Measurements from ENCODE around the gene MAP7D3. TPM values are rescaled to one million over a fixed set of nuclear protein-coding genes. Genes with fewer than 3 reads are reported as not detected.

MAP7D3 gene
- polyA plus RNA-seq, 3 donors, result 1.8 to 3.4 (median 2.9) TPM

DNA sequence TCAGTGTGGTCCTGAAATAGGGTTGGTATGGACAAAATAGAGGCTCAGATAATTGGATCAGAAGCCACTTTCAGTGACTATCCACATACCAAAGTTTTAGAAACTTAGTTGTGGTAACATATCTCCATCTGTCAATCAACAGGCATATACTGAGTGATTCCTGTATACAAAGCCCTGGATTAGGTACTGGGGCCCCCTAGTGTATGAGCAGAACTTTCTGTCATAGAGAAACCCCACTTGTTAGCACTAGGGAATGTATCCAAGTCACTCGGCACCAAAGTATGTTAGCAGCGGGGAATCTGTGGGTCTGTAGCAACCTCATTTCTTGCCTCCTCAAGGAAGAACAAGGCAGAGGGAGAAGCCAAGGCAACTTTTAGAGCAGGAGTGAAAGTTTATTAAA lies 50.7 kb downstream of the MAP7D3 start:
- Mint-ChIP-seq H3K27ac (no peak overlapping the region), H3K36me3 (no peaks in the 10 kb centered on the region), H3K27me3 (ENCODE audit: low read depth in 3 of 3) (peaks cover 0 to 6% (median 0%) of the 10 kb centered on the region in 3 donors), H3K4me3 (no peak overlapping the region), H3K9me3 (no peaks in the 10 kb centered on the region), H3K4me1 (peaks cover 9% of the 10 kb centered on the region)
- Histone ChIP-seq H3K27me3 (ENCODE audit: control insufficient read depth in 2 of 2, insufficient read depth in 2 of 2, low read length in 2 of 2) (no peaks in the 10 kb centered on the region), H3K9me3 (replicated peaks in 1 of 2; ENCODE audit: control insufficient read depth in 1 of 2, insufficient read depth in 1 of 2, low read length in 2 of 2) (no peaks in the 10 kb centered on the region), H4K20me1 (ENCODE audit: insufficient read depth, low read length) (no peaks in the 10 kb centered on the region), H3K79me2 (ENCODE audit: insufficient read depth, low read length) (no peaks in the 10 kb centered on the region), H3K4me2 (replicated peaks; ENCODE audit: extremely low read depth, low read length, poor library complexity, severe bottlenecking) (no peak overlapping the region), H3K4me1 (ENCODE audit: control insufficient read depth in 1 of 2, insufficient read depth in 2 of 2, low read length in 2 of 2) (peaks cover 0 to 11% of the 10 kb centered on the region in 2 donors), H3K36me3 (replicated peaks in 1 of 2; ENCODE audit: control insufficient read depth in 1 of 2, insufficient read depth in 2 of 2, low read length in 2 of 2) (no peaks in the 10 kb centered on the region), H3K9ac (ENCODE audit: insufficient read depth, low read length, poor library complexity, severe bottlenecking) (no peak overlapping the region), H3K4me3 (replicated peaks in 1 of 3; ENCODE audit: low read depth in 2 of 3, low read length in 3 of 3) (no peak overlapping the region), H3K27ac (ENCODE audit: low read depth in 1 of 2, low read length in 2 of 2) (no peak overlapping the region), H2AFZ (ENCODE audit: insufficient read depth, low read depth, low read length, poor library complexity, severe bottlenecking) (no peak overlapping the region)
- DNase-seq, result no peak
- TF ChIP-seq, protein P1, sequence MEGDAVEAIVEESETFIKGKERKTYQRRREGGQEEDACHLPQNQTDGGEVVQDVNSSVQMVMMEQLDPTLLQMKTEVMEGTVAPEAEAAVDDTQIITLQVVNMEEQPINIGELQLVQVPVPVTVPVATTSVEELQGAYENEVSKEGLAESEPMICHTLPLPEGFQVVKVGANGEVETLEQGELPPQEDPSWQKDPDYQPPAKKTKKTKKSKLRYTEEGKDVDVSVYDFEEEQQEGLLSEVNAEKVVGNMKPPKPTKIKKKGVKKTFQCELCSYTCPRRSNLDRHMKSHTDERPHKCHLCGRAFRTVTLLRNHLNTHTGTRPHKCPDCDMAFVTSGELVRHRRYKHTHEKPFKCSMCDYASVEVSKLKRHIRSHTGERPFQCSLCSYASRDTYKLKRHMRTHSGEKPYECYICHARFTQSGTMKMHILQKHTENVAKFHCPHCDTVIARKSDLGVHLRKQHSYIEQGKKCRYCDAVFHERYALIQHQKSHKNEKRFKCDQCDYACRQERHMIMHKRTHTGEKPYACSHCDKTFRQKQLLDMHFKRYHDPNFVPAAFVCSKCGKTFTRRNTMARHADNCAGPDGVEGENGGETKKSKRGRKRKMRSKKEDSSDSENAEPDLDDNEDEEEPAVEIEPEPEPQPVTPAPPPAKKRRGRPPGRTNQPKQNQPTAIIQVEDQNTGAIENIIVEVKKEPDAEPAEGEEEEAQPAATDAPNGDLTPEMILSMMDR (IDR thresholded peaks at IDR 0.05), result no peak
- WGBS (ENCODE audit: insufficient coverage), result no CpG with 5 or more reads among the region's 2 CpGs
- intact Hi-C loops (cut with micrococcal nuclease), result no loop called here

DNA sequence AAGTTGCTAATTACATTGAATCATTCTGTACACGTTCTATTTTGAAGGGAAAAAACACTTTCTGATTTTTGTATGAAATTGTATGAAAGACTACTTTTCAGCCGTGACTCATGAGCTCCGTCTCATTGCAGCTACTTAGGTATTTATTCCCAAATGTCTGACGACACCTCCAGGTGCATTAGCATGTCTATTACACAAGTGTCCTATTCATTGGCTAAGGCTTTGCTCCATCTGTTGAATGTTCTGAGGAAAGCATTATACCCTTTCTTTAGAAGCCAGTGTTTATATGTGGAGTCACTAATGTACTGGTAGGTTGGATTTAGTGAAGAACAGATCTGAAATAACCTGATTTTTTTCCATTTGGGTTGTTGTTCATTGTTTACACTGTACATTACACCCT lies 51.8 kb downstream of the MAP7D3 start:
- peaks cover 0 to 2% (median 0%) of the 10 kb centered on the region in 3 donors for H3K27me3 Mint-ChIP-seq (ENCODE audit: low read depth in 3 of 3)
- H3K27ac ChIP-seq (ENCODE audit: low read depth in 1 of 2, low read length in 2 of 2), result no peak overlapping the region
- no peak for DNase-seq
- H3K27me3 ChIP-seq (ENCODE audit: control insufficient read depth in 2 of 2, insufficient read depth in 2 of 2, low read length in 2 of 2), result no peaks in the 10 kb centered on the region
- peaks cover 2% of the 10 kb centered on the region for H3K4me1 Mint-ChIP-seq
- H3K4me1 ChIP-seq (ENCODE audit: control insufficient read depth in 1 of 2, insufficient read depth in 2 of 2, low read length in 2 of 2), result peaks cover 0 to 4% of the 10 kb centered on the region in 2 donors
- no peaks in the 10 kb centered on the region for H3K36me3 Mint-ChIP-seq
- H3K9me3 Mint-ChIP-seq, result no peaks in the 10 kb centered on the region
- no peaks in the 10 kb centered on the region for H3K9me3 ChIP-seq (replicated peaks in 1 of 2; ENCODE audit: control insufficient read depth in 1 of 2, insufficient read depth in 1 of 2, low read length in 2 of 2)
- TF ChIP-seq, protein P1 (IDR thresholded peaks at IDR 0.05), result no peak
- H3K36me3 ChIP-seq (replicated peaks in 1 of 2; ENCODE audit: control insufficient read depth in 1 of 2, insufficient read depth in 2 of 2, low read length in 2 of 2), result no peaks in the 10 kb centered on the region
- no peak overlapping the region for H3K27ac Mint-ChIP-seq
- H3K4me3 Mint-ChIP-seq, result no peak overlapping the region
- H2AFZ ChIP-seq (ENCODE audit: insufficient read depth, low read depth, low read length, poor library complexity, severe bottlenecking), result no peak overlapping the region
- no CpG with 5 or more reads among the region's 4 CpGs for WGBS (ENCODE audit: insufficient coverage)
- intact Hi-C loops (cut with micrococcal nuclease), result no loop called here
- H3K4me3 ChIP-seq (replicated peaks in 1 of 3; ENCODE audit: low read depth in 2 of 3, low read length in 3 of 3), result no peak overlapping the region
- H3K4me2 ChIP-seq (replicated peaks; ENCODE audit: extremely low read depth, low read length, poor library complexity, severe bottlenecking), result no peak overlapping the region
- no peaks in the 10 kb centered on the region for H4K20me1 ChIP-seq (ENCODE audit: insufficient read depth, low read length)
- no peaks in the 10 kb centered on the region for H3K79me2 ChIP-seq (ENCODE audit: insufficient read depth, low read length)
- H3K9ac ChIP-seq (ENCODE audit: insufficient read depth, low read length, poor library complexity, severe bottlenecking), result no peak overlapping the region
